Measurements from ENCODE around the gene HSP90AA1.
"Not testable (repeated sequence)": the region's sequence is repeated elsewhere in the genome, so short reads cannot be mapped to it uniquely, and the experiment has no call there.

HSP90AA1 gene

DNA sequence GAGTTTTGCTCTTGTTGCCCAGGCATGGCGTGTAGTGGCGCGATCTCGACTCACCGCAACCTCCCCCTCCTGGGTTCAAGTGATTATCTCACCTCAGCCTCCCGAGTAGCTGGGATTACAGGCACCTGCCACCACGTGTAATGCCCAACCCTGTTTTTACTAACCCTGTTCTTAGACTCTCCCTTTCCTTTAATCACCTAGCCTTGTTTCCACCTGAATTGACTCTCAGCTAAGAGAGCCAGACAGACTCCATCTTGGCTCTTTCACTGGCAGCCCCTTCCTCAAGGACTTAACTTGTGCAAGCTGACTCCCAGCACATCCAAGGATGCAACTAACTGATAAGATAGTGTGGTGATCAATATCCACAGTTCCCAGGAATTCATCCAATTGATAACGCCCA lies 22.3 kb downstream of the HSP90AA1 start:
- not testable (repeated sequence) for DNase-seq

DNA sequence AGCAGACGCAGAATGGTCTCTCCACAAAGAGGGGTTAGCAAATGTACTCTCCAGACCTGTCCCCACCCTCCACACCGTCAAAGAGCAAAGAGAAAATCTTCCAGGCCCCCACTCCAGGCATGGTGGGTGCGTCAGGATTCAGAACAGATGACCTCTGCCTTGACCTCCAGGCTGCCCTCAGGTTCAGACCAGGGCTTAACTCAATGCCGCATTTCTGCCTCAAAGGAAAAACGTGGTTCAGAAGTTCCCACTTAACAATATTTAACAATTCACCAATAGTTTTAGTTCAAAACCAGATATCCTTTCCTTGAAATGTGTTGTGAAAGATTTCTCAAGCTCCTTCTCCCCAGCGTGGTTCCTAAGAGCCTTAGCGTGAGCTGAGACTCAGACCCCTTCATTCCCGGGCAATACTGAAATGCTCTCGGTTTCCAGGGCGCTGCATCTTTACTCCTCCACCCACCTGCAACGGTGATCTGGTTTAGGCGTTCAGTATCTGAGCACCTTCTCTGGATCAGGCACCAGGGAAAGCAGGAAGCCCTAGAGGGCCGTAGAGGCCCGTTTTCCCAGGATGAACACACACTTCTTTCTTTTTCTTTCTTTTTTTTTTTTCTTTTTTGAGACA lies 22.9 kb downstream of the HSP90AA1 start:
- no peak for DNase-seq

DNA sequence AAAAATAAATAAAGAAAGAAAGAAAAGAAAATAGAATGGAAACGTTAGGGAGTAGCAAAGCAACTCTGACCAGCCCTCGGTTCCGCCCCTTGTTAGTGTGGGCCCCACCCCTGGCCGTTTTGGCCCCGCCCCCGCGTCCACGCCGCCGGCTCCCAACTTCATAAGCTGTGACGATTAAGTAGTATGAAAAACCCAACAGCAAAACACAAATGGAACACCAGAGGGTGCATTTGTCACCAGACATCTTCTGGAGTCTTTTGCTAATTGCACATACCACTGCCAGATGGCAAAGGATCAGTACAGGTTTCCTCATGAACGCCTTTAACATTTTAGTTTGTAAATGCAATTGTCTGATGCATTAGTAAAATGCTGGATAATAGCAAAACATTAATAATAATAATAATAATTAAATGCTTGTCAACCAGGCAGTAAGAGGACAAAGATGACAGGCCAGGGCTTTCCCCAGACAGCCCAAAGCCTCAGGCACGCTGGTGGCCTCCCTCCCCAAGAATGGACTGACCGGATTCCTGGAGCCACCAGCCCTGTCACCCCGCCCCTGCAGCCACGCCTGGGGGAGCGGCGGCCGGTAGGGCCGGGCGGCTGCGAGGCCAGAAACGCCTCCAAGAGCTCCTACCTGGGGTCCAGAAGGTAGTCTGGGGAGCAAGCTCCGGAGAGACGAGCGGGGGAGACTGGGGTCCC lies 23.6 kb downstream of the HSP90AA1 start:
- DNase-seq = peak; percentile 88

DNA sequence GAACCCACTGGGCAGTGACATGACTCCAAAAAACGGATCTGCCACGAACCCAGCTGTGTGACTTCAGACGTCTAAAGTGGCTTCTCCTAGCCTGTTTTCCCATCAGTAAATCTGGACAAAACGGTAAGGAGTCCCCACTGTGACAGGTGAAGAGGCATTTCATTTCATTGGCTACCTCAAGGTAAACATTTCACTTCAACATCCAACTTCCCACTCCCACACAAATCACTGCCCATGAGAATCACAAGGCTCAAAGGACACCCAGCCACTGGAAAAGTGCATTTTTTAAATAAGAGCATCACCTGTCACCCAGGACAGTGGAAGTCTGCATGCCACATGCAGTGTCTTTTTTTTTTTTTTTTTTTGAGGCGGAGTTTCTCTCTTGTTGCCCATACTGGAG lies 27.9 kb downstream of the HSP90AA1 start:
- no peak for DNase-seq

DNA sequence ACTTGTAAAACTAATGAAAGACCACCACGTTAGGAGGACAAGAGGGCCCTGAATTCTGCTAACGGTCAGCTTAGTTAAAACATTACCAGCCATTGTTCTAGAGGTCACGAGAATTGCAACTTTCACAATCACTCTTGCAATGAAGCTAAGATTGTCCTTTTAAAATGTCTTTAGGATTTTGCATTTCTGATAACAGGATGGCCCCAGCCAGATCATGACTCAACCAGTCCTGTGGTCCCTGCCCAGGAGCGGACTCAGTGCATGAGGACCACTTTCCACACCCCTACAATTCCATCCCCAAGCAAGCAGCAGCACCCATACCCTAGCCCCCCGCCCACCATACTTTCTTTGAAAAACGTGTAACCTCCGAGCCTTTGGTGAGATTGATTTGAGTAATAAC lies 28.7 kb downstream of the HSP90AA1 start:
- no peak for DNase-seq

DNA sequence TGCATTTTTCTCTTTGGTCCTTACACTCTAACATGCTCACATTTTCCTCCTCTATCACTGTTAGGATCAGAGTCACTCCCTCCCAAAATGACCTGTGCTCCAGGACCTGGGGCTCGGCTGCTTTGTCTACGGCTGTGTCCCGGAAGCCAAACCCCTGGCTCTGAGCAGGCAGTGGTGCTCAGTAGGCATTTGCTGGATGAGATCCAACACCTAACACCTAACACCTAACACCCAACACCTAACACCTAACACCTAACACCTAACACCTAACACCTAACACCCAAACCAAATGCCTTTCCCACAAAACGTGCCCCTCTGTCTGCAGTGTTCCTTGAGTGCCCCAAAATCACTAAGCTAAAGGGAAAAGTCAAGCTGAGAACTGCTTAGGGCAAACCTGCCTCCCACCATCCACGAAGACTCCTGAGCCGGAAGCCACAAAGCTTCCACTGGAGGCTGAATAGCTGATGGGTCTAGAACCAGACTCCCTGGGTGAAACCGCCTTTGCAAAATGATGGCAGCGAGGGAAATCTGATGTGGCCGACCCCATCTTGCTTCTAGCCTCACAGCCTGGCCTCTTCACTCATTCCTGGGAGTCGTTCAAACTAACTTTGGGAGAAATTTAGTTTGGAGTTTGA lies 29.2 kb downstream of the HSP90AA1 start:
- DNase-seq = no peak

DNA sequence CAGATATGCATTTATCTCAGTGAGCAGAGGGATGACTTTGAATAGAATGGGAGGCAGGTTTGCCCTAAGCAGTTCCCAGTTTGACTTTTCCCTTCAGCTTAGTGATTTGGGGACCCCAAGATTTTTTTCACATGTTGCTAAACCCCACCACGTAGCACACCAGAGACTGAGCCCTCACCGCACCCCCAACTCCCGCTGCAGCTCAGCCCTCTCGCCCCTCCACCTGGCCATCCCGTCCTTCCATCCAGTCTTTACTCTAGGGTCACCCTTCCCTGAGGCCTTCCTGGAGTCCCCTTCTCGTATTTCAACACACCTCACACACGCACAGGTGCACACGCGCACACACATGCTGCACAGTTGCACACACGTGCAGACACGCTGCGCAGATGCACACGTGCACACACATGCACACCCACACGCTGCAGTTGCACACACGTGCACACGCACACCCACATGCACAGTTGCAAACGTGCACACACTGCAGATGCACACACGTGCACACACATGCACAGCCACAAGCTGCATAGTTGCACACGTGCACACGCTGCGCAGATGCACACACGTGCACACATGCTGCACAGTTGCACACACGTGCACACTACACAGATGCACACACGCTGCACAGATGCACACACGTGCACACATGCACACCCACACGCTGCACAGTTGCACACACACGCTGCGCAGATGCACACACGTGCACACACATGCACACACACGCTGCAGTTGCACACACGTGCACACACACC lies 30.0 kb downstream of the HSP90AA1 start:
- DNase-seq = no peak

DNA sequence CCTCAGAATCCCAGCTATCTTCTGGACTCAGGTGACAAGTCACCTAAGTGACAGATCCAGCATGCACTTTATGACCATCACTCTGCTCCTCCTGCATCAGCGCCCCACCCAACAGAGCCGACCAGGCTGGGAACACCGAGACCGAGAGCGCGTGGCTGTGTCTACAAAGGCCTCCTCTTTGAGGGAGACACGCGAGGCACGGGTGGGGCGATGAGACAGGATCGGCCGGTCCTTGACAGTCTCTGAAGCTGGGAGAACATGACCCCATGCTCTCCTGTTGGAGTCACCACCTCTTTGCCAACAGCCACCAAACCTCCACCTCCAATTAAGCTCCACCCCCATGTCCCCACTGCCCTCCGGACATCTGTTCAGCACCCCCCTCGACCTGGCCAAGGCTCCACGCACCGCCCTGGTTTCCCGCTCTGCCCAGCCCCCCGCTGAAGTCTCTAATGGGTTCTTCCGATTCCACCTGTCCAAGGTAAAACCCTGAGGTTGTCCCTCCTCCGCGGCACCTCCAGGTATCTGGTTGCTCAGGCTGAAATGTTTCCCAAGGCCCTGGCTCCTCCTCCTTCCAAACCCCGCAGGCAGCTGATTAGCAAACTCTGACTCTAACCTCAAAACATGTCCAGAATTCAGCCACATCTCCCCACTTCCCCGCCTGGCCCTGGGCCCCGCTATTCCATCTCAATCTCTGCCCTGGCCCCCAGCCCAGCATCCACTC lies 31.5 kb downstream of the HSP90AA1 start:
- DNase-seq = no peak

DNA sequence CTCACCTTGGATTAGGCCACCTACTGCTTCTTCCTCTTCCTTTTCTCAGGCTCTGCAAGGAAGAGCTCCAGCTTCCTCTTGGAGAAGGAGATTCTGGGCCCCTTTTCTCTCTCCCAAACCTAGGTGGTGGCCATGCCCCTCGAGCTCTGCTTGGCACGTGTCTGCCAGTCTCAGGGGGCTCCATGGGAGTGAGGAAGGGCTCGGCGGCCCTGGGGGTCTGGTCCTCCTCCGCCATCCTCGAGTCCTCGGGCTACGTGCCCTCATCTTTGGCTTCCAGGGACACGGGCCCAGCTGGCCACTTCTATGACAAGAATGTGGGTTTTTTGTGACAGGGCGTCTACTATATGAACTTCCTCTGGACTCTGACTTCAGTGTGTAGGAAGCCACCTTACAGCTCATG lies 34.3 kb downstream of the HSP90AA1 start:
- DNase-seq = no peak

DNA sequence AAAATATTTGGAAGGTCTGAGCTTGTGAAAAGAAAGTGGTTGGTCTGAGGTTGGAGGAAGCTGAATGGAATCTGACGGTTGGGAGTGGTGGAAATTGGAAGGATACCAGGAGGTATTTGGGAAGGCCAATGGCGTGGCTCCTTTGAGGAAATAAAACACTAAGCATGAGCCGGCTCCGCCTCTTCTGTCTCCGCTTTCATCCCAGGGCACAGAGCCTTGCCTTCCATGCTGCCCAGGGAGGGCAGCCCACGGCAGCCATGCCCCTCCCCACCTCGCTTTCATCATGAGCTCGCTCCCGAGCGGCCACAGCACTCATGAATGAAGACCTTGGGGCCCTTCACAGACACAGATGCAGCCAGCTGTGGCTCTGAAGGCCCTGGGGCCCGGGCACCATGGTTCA lies 36.2 kb downstream of the HSP90AA1 start:
- no peak for DNase-seq

DNA sequence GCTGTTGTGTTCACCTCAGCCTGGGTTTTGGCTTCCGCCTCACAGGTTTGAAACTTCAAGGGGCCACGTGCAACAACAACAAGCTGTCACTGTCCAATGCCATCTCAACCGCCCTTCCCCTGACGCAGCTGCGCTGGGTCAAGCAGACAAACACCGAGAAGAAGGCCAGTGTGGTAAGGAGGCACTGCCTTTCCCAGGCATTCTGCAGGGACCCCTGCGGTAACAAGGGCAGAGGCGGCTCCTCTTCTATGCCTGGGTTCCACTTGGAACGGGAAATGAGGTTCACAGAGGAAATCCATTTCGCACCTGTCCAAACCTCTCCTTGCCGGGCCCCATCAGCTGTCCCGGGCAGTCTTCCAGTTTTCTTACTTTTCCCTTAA lies 36.8 kb downstream of the HSP90AA1 start:
- DNase-seq = no peak

DNA sequence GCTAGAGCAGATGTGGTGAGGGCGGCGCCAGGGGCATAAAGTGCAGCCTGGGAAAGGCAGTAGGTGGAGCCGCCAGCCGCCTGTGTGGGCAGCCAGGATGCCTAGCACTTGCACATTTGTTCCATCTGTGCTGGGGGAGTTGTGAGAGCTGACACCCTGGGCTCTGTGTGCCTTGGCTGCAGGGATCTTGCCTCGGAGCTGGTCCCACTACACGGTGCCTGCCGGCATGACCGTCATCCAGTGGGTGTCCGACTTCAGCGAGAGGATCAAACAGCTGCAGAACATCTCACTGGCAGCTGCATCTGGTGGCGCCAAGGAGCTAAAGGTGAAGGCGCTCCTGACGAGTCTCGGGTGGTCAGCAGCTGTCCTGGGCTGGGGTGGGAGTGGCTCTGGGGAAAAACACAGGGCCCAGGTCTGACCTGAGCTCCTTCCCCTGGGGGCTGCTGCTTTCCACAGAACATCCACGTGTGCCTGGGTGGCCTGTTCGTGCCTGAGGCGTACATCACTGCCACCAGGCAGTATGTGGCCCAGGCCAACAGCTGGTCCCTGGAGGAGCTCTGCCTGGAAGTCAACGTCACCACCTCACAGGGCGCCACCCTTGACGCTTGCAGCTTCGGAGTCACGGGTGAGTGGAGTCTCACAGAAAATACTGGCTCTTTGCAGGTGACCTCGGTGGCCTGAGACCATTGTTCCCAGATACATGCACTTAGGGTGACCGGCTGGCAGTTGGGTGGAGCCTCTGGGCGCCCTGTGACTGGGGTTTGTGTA lies 37.4 kb downstream of the HSP90AA1 start:
- DNase-seq = no peak

DNA sequence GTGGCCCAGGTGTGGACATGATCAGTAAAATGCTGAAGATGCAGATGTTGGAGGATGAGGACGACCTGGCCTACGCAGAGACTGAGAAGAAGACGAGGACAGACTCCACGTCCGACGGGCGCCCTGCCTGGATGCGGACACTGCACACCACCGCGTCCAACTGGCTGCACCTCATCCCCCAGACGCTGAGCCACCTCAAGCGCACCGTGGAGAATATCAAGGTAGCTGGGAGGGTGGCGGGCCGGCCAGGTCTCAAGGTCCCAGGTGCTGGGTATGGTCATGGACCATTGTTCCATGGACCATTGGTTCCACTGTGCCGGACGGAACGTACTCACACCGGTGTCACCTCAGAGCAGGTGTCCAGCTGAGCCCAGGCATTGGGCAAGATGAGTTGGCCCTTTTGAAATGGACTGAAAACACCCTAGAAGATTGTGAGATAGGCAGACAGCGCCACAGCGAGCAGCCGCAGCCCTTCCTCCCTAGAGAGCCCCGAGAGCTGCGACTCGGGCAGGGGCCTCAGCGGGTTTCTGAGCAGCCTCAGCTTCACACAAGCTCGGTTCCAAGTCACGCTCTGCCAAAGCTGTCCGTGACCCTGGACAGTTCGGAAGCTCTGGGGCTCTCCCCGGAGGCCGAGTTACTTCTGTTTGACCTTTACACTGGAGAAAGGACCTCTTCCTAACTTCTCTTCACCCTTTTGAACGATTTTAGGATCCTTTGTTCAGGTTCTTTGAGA lies 38.9 kb downstream of the HSP90AA1 start:
- no peak for DNase-seq

DNA sequence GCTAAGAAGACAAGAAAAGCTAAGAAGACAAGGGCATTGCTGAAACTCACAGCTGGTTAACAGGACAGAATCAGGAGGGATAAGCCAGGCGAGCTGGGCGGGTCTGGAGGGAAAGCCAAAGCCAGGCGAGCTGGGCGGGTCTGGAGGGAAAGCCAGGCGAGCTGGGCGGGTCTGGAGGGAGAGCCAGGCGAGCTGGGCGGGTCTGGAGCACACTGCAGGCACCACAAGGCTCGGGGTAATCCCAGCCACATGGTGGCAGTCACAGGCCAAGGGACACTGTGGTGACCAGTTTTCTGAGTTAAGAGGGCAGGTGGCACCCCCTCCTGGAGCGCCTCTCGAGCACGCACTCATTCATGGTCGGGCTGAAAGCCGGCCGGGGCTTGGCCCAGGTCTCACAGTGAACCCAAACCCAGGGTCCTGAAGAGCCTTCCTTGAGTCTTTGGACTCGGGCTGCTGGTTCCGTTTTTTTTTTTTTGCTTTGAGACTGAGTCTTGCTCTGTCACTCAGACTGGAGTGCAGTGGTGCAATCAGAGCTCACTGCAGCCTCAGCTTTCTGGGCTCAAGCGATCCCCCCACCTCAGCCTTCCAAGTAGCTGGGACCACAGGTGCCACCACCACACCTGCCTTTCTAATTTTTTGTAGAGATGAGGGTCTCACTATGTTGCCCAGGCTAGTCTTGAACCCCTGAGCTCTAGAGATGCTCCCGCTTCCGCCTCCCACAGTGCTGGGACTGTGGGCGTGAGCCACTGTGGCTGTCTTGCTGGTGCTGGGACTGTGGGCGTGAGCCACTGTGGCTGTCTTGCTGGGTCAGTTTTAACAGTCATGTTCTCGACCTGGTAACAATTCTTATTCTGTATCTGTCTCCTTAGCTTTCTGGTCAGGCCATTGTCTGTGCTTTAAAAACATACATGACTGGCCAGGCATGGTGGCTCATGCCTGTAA lies 40.2 kb downstream of the HSP90AA1 start:
- DNase-seq = no peak

DNA sequence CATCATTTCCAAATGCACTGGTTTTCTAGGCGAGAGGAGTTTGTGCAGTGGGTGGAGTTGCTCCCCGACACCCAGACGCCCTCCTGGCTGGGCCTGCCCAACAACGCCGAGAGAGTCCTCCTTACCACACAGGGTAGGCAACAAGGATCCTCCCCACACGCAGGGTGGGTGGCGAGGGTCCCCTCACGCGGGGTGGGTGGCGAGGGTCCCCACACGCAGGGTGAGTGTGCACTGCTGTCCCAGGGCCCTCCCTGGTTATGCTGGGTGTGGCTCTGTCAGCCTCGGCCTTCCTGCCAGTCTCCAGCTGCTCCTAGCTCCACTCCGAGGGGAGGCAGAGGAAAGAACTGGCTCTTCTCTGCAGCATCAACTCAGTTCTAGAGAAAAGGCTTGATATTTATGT lies 42.3 kb downstream of the HSP90AA1 start:
- DNase-seq = no peak

DNA sequence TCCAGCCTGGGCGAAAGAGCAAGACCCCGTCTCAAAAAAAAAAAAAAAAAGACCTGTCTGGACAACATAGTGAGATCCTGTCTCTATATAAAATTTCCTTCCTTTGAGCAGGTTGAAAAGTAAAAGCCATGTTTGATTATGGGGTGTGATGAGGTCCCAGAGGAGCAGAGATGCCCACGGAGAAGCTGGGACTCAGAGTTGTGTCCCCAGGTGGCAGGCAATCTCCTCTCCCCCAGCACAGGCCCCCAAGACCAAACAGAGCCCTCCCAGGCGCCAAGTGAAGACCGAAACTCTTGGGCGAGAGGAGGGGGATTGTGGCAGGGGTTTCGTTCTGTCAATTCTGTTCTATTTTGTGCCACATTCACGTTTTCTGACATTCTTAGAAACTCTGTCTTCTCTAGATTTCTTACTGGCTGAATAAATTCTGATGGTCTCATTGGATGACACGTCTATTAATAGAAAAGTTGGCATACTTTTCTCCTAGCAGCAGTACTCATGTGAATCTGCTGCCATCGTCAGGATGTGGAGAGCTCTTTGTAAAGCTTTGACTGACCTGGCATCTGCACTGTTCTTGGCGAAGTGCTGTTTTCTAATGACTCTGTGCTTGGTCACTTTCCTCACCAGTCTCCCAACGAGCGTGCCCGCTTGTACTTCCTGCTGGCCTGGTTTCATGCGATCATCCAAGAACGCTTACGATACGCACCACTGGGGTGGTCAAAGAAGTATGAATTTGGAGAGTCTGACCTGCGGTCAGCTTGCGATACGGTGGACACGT lies 43.4 kb downstream of the HSP90AA1 start:
- DNase-seq = no peak

DNA sequence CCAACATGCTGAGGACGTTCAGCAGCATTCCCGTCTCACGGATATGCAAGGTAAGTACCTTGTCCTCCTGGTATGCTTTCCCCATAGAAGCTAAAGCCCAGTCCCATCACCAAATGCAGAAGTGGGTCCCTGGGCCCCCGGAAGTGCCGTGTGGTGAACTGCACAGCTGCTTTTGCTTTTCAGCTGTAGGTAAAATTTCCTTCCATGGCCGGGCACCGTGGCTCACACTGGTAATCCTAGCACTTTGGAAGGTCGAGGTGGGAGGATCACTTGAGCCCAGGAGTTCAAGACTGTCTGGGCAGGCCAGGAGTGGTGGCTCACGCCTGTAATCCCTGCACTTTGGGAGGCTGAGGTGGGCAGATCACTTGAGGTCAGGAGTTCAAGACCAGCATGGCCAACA lies 44.1 kb downstream of the HSP90AA1 start:
- DNase-seq = no peak

DNA sequence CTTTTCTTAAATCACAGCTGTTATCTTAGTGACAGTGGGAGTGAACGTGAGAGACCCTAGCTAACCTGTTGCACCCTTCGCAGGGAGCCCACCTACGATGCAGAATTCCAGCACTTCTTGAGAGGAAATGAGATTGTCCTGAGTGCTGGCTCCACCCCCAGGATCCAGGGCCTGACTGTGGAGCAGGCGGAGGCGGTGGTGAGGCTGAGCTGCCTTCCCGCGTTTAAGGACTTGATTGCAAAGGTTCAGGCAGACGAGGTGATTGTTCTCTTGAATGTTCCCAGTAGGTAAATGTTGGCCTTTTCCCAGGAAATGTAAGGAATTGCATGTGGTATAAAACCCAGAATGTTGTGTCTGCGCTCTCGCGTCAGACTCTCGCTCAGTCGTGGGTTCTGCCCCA lies 46.7 kb downstream of the HSP90AA1 start:
- no peak for DNase-seq

DNA sequence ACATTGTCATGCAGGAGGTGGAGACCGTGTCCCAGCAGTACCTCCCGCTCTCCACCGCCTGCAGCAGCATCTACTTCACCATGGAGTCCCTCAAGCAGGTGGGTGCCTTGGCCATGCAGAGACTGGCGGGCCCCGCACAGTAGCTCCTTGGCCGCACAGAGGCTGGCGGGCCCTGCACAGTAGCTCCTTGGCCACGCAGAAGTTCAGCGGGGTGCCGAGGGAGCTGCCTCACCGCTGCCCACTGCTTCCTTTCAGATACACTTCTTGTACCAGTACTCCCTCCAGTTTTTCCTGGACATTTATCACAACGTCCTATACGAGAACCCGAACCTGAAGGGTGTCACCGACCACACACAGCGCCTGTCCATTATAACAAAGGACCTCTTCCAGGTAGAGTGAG lies 47.7 kb downstream of the HSP90AA1 start:
- DNase-seq = no peak

DNA sequence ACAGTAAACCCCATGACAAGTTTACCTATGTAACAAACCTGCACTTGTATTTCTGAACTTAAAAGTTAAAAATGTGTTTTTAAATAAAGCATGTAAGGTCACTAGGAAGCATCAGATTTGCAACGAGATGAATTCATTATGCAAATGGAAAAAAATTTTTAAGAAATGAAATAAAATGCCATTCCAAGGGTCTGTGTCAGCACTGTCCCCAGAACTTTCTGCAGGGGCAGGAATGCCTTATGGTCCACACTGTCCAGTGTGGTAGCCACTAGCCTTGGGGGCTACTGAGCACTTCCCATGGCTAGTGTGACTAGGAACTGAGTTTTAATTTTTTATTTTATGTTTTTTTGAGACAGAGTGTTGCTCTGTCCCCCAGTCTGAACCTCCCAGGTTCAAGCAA lies 49.2 kb downstream of the HSP90AA1 start:
- no peak for DNase-seq

All from activated effector memory CD4-positive, alpha-beta T cell treated with anti-CD3 and anti-CD28 coated beads, Interleukin-2, amount 50 U/mL, for 16 hours (primary cell).